Mucosa of stomach (tissue), 1 donor: ENCODE results near the gene HPD.
A peak's percentile ranks its signal among the peaks of the same experiment; 100 is the strongest.

Experiments
- H3K27me3 ChIP-seq: one replicate; pipeline ENCODE4 v1.7.0; 2013; ENCODE audit warnings: mild to moderate bottlenecking, low read length; ENCODE audit not compliant: control insufficient read depth, insufficient read depth
- H3K36me3 ChIP-seq: one replicate; pipeline ENCODE4 v1.7.0; 2013; ENCODE audit warnings: low read length; ENCODE audit not compliant: control insufficient read depth, insufficient read depth
- H3K4me1 ChIP-seq: one replicate; pipeline ENCODE4 v1.7.0; 2013; ENCODE audit warnings: mild to moderate bottlenecking, low read length; ENCODE audit not compliant: control insufficient read depth, insufficient read depth
- H3K4me3 ChIP-seq: one replicate; pipeline ENCODE4 v1.7.0; 2013; ENCODE audit warnings: low read length
- H3K9ac ChIP-seq: one replicate; pipeline ENCODE4 v1.7.0; 2013; ENCODE audit warnings: mild to moderate bottlenecking, low read length, moderate library complexity
- H3K9me3 ChIP-seq: one replicate; pipeline ENCODE4 v1.7.0; 2013; ENCODE audit warnings: mild to moderate bottlenecking, low read length, moderate library complexity; ENCODE audit not compliant: control insufficient read depth
- donor health status: Pancreatic carcinoma.

The HPD gene

GRCh38 chr12:121804417-121805111 is 54.1 kb downstream of the HPD start:
- Histone ChIP-seq H3K27me3 (no peaks in the 10 kb centered on the region), H3K4me3 (peak overlapping the region; percentile 63), H3K9me3 (no peaks in the 10 kb centered on the region), H3K9ac (peak overlapping the region; percentile 80), H3K36me3 (peaks cover 8% of the 10 kb centered on the region), H3K4me1 (peaks cover 17% of the 10 kb centered on the region)

- peaks cover 22% of the 10 kb centered on the region for H3K4me1 ChIP-seq
- H3K27me3 ChIP-seq, result no peaks in the 10 kb centered on the region
- H3K9me3 ChIP-seq, result no peaks in the 10 kb centered on the region
- H3K36me3 ChIP-seq, result peaks cover 4% of the 10 kb centered on the region
- H3K9ac ChIP-seq, result peak within 1 kb of the TSS; percentile 100
- H3K4me3 ChIP-seq, result peak within 1 kb of the TSS; percentile 63
Observed at GRCh38 chr12:121803861-121804416, 54.7 kb downstream of the HPD start, which contains the start of gene SETD1B. TSS of gene SETD1B (plus strand) at chr12:121804009. CDS start at chr12:121804738, 729 bp downstream.

- Histone ChIP-seq H3K4me1 (peaks cover 31% of the 10 kb centered on the region), H3K27me3 (no peaks in the 10 kb centered on the region), H3K36me3 (peaks cover 4% of the 10 kb centered on the region), H3K9me3 (no peaks in the 10 kb centered on the region), H3K9ac (peak overlapping the region; percentile 100), H3K4me3 (peak overlapping the region; percentile 18)
Observed at GRCh38 chr12:121802843-121803698, 55.6 kb downstream of the HPD start.

GRCh38 chr12:121802485-121802842 is 56.2 kb downstream of the HPD start:
- peaks cover 37% of the 10 kb centered on the region for H3K4me1 ChIP-seq
- peak overlapping the region; percentile 18 for H3K4me3 ChIP-seq
- H3K27me3 ChIP-seq, result no peaks in the 10 kb centered on the region
- peak overlapping the region; percentile 100 for H3K9ac ChIP-seq
- H3K9me3 ChIP-seq, result no peaks in the 10 kb centered on the region
- H3K36me3 ChIP-seq, result peaks cover 4% of the 10 kb centered on the region

- no peaks in the 10 kb centered on the region for H3K9me3 ChIP-seq
- peaks cover 4% of the 10 kb centered on the region for H3K36me3 ChIP-seq
- no peaks in the 10 kb centered on the region for H3K27me3 ChIP-seq
- H3K4me3 ChIP-seq, result peak overlapping the region; percentile 18
- H3K4me1 ChIP-seq, result peaks cover 38% of the 10 kb centered on the region
- peak overlapping the region; percentile 100 for H3K9ac ChIP-seq
Observed at GRCh38 chr12:121801595-121802484, 56.8 kb downstream of the HPD start.

GRCh38 chr12:121800694-121801594 is 57.7 kb downstream of the HPD start:
- Histone ChIP-seq H3K9me3 (no peaks in the 10 kb centered on the region), H3K4me3 (peak overlapping the region; percentile 18), H3K9ac (peak overlapping the region; percentile 100), H3K36me3 (peaks cover 10% of the 10 kb centered on the region), H3K4me1 (peaks cover 38% of the 10 kb centered on the region), H3K27me3 (no peaks in the 10 kb centered on the region)

- H3K27me3 ChIP-seq, result no peaks in the 10 kb centered on the region
- peak overlapping the region; percentile 2 for H3K4me3 ChIP-seq
- peak overlapping the region; percentile 100 for H3K9ac ChIP-seq
- peaks cover 7% of the 10 kb centered on the region for H3K36me3 ChIP-seq
- H3K9me3 ChIP-seq, result no peaks in the 10 kb centered on the region
- peaks cover 44% of the 10 kb centered on the region for H3K4me1 ChIP-seq
Observed at GRCh38 chr12:121799842-121800693, 58.6 kb downstream of the HPD start.

- H3K4me3 ChIP-seq, result peak overlapping the region; percentile 31
- H3K4me1 ChIP-seq, result peaks cover 52% of the 10 kb centered on the region
- peaks cover 7% of the 10 kb centered on the region for H3K36me3 ChIP-seq
- peak overlapping the region; percentile 100 for H3K9ac ChIP-seq
- no peaks in the 10 kb centered on the region for H3K9me3 ChIP-seq
- H3K27me3 ChIP-seq, result no peaks in the 10 kb centered on the region
Observed at GRCh38 chr12:121799156-121799841, 59.4 kb downstream of the HPD start.

GRCh38 chr12:121798787-121799155 is 59.9 kb downstream of the HPD start:
- Histone ChIP-seq H3K4me1 (peaks cover 57% of the 10 kb centered on the region), H3K9me3 (no peaks in the 10 kb centered on the region), H3K9ac (peak overlapping the region; percentile 70), H3K27me3 (no peaks in the 10 kb centered on the region), H3K36me3 (peaks cover 7% of the 10 kb centered on the region), H3K4me3 (peak overlapping the region; percentile 31)
